A549 (cell line): Measurements from ENCODE around the gene KCNIP4. TPM values are rescaled to one million over a fixed set of nuclear protein-coding genes. Genes with fewer than 3 reads are reported as not detected.

Source experiments
- ATAC-seq, 2 experiments: fragments of 200-7000 bp in 1 of 2; fragments of >200 bp in 1 of 2; cut with Nextera tagmentation in 1 of 2; cut with Tn5 transposase in 1 of 2; 3 replicates each; pipeline versions ENCODE4 v1.8.0 to v1.9.1; 2018 to 2020; ENCODE audit warnings: mild to moderate bottlenecking in 1 of 2, moderate library complexity in 1 of 2
- CTCF ChIA-PET: fragments of 300-600 bp; sonication (Branson Sonifier 250); formaldehyde crosslinking; extraction: SDS; loops from one replicate; lab custom pipeline; 2021; ENCODE audit warnings: antibody characterized with exemption, inconsistent platforms; lab: Yijun Ruan, JAX
- POLR2A ChIA-PET: fragments of 350-600 bp; formaldehyde crosslinking; extraction: SDS; loops from one replicate; lab custom pipeline; 2021; ENCODE audit warnings: antibody characterized with exemption, inconsistent platforms; lab: Yijun Ruan, JAX
- DNase-seq, 2 experiments: peaks; one replicate each; pipeline versions ENCODE4 v3.0.0 to v3.0.0-alpha.2; 2011 to 2016; ENCODE audit warnings: low read depth in 1 of 2, low spot score in 1 of 2
- FAIRE-seq: peaks from 2 replicates; lab custom pipeline; 2011; peaks lifted over from hg19 to GRCh38; lab: Jason Lieb, UNC
- H3K27ac ChIP-seq, 2 experiments: fragments of >200 bp; sonication (Bioruptor Twin); formaldehyde crosslinking; 3 replicates each; pipeline ENCODE4 v1.5.1; 2016 to 2017
- H3K4me1 ChIP-seq: fragments of >200 bp; sonication (Bioruptor Twin); formaldehyde crosslinking; 3 replicates; pipeline ENCODE4 v1.6.1; 2016
- H3K4me2 ChIP-seq: fragments of >200 bp; sonication (Bioruptor Twin); formaldehyde crosslinking; 3 replicates; pipeline ENCODE4 v1.6.1; 2016
- H3K4me3 ChIP-seq: fragments of >200 bp; sonication (Bioruptor Twin); formaldehyde crosslinking; 3 replicates; pipeline ENCODE4 v1.5.1; 2016
- H3K9me3 ChIP-seq: fragments of >200 bp; sonication (Bioruptor Twin); formaldehyde crosslinking; 3 replicates; pipeline ENCODE4 v1.6.1; 2016
- CHD4 ChIP-seq: fragments of 200-600 bp; sonication (generic); IDR thresholded peaks from 2 replicates; pipeline ENCODE4 v1.6.1; 2016; ENCODE audit warnings: antibody characterized with exemption, mild to moderate bottlenecking, borderline replicate concordance
- EHMT2 ChIP-seq: fragments of 200-600 bp; sonication (generic); IDR thresholded peaks from 2 replicates; pipeline ENCODE4 v1.6.1; 2016; ENCODE audit warnings: antibody characterized with exemption, low read depth, mild to moderate bottlenecking, moderate library complexity
- EP300 ChIP-seq, 2 experiments: fragments of >200 bp; sonication (Bioruptor Twin); formaldehyde crosslinking; IDR thresholded peaks; 2 replicates in 1 of 2; 3 replicates in 1 of 2; pipeline ENCODE4 v1.6.1; 2016 to 2017
- FOSB ChIP-seq: fragments of 250-450 bp; sonication (Bioruptor Pico); IDR thresholded peaks from 2 replicates; pipeline ENCODE4 v1.5.0; 2020; ENCODE audit warnings: mild to moderate bottlenecking, moderate library complexity
- GATA3 ChIP-seq: IDR thresholded peaks from 2 replicates; pipeline ENCODE4 v1.6.1; 2012; ENCODE audit warnings: borderline replicate concordance
- HDAC2 ChIP-seq: fragments of 200-600 bp; sonication (generic); IDR thresholded peaks from 2 replicates; pipeline ENCODE4 v1.6.1; 2016
- JUNB ChIP-seq: fragments of >200 bp; sonication (Bioruptor Twin); formaldehyde crosslinking; IDR thresholded peaks from 2 replicates; pipeline ENCODE4 v1.6.1; 2016
- KDM5A ChIP-seq: fragments of 200-600 bp; sonication (generic); IDR thresholded peaks from 2 replicates; pipeline ENCODE4 v1.6.1; 2016; ENCODE audit warnings: antibody characterized with exemption, mild to moderate bottlenecking
- NFE2L2 ChIP-seq: fragments of 150-350 bp; conservative IDR thresholded peaks from 2 replicates; pipeline ENCODE4 v1.6.1; 2014; ENCODE audit warnings: low read length
- NR3C1 ChIP-seq: fragments of >200 bp; sonication (Bioruptor Twin); formaldehyde crosslinking; IDR thresholded peaks from 3 replicates; pipeline ENCODE4 v1.6.1; 2017
- PHF8 ChIP-seq: fragments of 200-600 bp; sonication (generic); IDR thresholded peaks from 2 replicates; pipeline ENCODE4 v1.6.1; 2016; ENCODE audit warnings: low read depth, mild to moderate bottlenecking, antibody characterized with exemption, moderate library complexity, borderline replicate concordance
- POLR2A ChIP-seq: IDR thresholded peaks from 2 replicates; pipeline ENCODE4 v1.6.1; 2012; ENCODE audit warnings: mild to moderate bottlenecking, low read length
- RAD21 ChIP-seq, 2 experiments: fragments of >200 bp in 1 of 2; sonication (Bioruptor Twin) in 1 of 2; formaldehyde crosslinking in 1 of 2; IDR thresholded peaks in 1 of 2; conservative IDR thresholded peaks in 1 of 2; 2 replicates in 1 of 2; 3 replicates in 1 of 2; pipeline ENCODE4 v1.6.1; 2012 to 2018; ENCODE audit warnings: inconsistent platforms in 1 of 2
- RARB ChIP-seq: fragments of 250-450 bp; sonication (Bioruptor Pico); IDR thresholded peaks from 2 replicates; pipeline ENCODE4 v1.8.0; 2021; ENCODE audit warnings: mild to moderate bottlenecking, moderate library complexity
- RNF2 ChIP-seq: fragments of 200-600 bp; sonication (generic); IDR thresholded peaks from 2 replicates; pipeline ENCODE4 v1.6.1; 2016; ENCODE audit warnings: low read depth, mild to moderate bottlenecking, antibody characterized with exemption, moderate library complexity, borderline replicate concordance
- SMC3 ChIP-seq: fragments of >200 bp; sonication (Bioruptor Twin); formaldehyde crosslinking; IDR thresholded peaks from 3 replicates; pipeline ENCODE4 v1.6.1; 2018; ENCODE audit warnings: inconsistent platforms
- SREBF2 ChIP-seq: fragments of 450-650 bp; IDR thresholded peaks from 2 replicates; pipeline ENCODE4 v1.6.1; 2014; ENCODE audit warnings: mild to moderate bottlenecking, moderate library complexity
- ZNF302 ChIP-seq: fragments of 250-450 bp; sonication (Bioruptor Pico); IDR thresholded peaks from 2 replicates; pipeline ENCODE4 v1.9.0; 2021; ENCODE audit warnings: inconsistent platforms, mild to moderate bottlenecking, moderate library complexity
- WGBS: methylation state at CpG from one replicate; pipeline ENCODE4 v1.1.6; 2017; ENCODE audit errors: missing lambda C conversion rate; 5-methylcytosine and 5-hydroxymethylcytosine counted together
- polyA plus RNA-seq, 4 experiments: library from polyadenylated mRNA; depleted of rRNA in 3 of 4; stranded (reverse); fragments of >200 nt; fragmentation: RNase III in 1 of 4; extraction: RNeasy Plus Mini Kit Qiagen cat#74134 plus additional on column Dnase treatment in 1 of 4; gene quantifications; 2 replicates in 3 of 4; 3 replicates in 1 of 4; pipeline ENCODE4 v1.2.3, GENCODE V29; 2011 to 2017
- TF ChIP-seq, protein P1 (sequence below): fragments of 200-600 bp; sonication (generic); IDR thresholded peaks from 2 replicates; pipeline ENCODE4 v1.6.1; 2016; ENCODE audit warnings: antibody characterized with exemption, mild to moderate bottlenecking, moderate library complexity
- TF ChIP-seq, protein P2 (sequence below): IDR thresholded peaks from 2 replicates; pipeline ENCODE4 v1.6.1; 2012
- TF ChIP-seq, protein P3 (sequence below): fragments of 150-350 bp; IDR thresholded peaks from 2 replicates; pipeline ENCODE4 v1.6.1; 2014; ENCODE audit warnings: low read depth, mild to moderate bottlenecking, low read length
- TF ChIP-seq, protein P4 (sequence below): fragments of 250-450 bp; sonication (Bioruptor Pico); IDR thresholded peaks from 2 replicates; pipeline ENCODE4 v1.5.0; 2020; ENCODE audit warnings: low read depth, mild to moderate bottlenecking, moderate library complexity

KCNIP4 gene
- polyA plus RNA-seq, 2 of the 4 experiments (the other 2 are of a cell fraction), result not detected

- TF ChIP-seq, protein P1, sequence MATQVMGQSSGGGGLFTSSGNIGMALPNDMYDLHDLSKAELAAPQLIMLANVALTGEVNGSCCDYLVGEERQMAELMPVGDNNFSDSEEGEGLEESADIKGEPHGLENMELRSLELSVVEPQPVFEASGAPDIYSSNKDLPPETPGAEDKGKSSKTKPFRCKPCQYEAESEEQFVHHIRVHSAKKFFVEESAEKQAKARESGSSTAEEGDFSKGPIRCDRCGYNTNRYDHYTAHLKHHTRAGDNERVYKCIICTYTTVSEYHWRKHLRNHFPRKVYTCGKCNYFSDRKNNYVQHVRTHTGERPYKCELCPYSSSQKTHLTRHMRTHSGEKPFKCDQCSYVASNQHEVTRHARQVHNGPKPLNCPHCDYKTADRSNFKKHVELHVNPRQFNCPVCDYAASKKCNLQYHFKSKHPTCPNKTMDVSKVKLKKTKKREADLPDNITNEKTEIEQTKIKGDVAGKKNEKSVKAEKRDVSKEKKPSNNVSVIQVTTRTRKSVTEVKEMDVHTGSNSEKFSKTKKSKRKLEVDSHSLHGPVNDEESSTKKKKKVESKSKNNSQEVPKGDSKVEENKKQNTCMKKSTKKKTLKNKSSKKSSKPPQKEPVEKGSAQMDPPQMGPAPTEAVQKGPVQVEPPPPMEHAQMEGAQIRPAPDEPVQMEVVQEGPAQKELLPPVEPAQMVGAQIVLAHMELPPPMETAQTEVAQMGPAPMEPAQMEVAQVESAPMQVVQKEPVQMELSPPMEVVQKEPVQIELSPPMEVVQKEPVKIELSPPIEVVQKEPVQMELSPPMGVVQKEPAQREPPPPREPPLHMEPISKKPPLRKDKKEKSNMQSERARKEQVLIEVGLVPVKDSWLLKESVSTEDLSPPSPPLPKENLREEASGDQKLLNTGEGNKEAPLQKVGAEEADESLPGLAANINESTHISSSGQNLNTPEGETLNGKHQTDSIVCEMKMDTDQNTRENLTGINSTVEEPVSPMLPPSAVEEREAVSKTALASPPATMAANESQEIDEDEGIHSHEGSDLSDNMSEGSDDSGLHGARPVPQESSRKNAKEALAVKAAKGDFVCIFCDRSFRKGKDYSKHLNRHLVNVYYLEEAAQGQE, result no peak
- TF ChIP-seq, protein P2, sequence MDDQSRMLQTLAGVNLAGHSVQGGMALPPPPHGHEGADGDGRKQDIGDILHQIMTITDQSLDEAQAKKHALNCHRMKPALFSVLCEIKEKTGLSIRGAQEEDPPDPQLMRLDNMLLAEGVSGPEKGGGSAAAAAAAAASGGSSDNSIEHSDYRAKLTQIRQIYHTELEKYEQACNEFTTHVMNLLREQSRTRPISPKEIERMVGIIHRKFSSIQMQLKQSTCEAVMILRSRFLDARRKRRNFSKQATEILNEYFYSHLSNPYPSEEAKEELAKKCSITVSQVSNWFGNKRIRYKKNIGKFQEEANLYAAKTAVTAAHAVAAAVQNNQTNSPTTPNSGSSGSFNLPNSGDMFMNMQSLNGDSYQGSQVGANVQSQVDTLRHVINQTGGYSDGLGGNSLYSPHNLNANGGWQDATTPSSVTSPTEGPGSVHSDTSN, result no peak
- TF ChIP-seq RARB, result no peak
- TF ChIP-seq EP300 (IDR thresholded peaks at IDR 0.05), result no peak
- TF ChIP-seq, protein P3, sequence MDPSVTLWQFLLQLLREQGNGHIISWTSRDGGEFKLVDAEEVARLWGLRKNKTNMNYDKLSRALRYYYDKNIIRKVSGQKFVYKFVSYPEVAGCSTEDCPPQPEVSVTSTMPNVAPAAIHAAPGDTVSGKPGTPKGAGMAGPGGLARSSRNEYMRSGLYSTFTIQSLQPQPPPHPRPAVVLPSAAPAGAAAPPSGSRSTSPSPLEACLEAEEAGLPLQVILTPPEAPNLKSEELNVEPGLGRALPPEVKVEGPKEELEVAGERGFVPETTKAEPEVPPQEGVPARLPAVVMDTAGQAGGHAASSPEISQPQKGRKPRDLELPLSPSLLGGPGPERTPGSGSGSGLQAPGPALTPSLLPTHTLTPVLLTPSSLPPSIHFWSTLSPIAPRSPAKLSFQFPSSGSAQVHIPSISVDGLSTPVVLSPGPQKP, result no peak
- TF ChIP-seq JUNB, result no peak
- TF ChIP-seq CHD4, result no peak
Observed at GRCh38 chr4:20984576-20984836, 964.1 kb downstream of the KCNIP4 start (continued).

DNA sequence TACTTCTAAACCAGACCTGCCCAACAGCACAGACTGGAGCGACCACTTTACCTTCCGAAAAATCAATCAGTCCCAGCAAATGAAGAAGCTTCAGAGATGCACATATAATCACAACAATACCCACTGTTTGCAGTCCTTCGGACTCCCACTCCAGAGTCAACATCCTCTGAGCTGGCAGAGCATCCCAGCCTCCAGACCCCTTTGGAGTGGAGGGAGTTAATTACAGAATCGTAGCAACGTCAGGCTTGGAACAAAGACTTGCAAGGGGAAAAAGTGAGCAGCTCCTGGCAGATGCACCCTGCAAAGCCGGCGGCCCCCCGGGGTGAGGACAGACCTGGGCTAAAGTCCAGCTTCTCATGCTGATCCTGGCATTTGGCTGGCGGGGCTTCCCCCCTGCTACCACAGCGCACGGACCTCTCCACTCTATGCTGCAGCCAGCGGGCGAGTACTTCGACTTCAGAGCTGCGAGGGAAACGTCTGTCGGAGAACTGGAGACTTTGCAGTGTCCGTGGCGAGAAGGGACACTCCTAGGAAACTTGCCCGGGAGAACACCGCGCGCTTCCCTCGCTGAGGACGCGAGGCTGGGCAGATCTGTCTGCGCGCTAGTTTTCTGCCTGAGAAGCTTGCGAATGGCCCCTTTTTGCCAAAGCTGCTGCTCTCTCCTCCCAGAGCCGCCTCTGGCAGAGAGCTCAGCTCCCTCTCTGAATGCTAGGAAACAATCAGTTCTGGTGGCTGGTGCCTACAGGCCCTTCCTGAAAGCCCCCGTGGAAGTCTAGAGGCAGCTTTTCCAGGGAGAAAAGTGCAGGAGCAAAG is 964.6 kb downstream of the KCNIP4 start:
- CTCF ChIA-PET, result interaction anchor here (1.1 kb wide), 1 partner anchor 12 kb away, joined by 3 read pairs; no protein-coding TSS in a partner anchor
- POLR2A ChIA-PET, result no interaction called here
- no peak overlapping the region for H3K4me2 ChIP-seq

DNA sequence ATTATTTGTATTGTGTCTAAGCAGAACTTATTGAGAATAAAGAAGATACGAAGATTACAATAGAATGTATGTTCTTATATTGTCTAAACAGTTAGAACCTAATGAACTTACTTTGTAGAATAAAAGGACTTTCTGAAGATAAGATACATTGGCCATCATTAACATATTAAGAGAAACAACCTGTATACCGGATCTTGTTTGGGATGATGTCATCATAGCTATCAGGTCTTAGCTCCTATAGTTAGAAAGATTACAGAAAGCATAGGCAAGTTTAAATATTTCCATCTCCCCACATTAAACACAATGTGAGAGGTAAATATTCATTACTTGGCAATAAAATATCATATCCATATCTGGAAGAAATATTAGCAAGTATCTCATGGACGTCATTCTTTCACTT is 966.0 kb downstream of the KCNIP4 start:
- Histone ChIP-seq H3K27ac (no peak overlapping the region), H3K4me2 (no peak overlapping the region), H3K4me1 (no peaks in the 10 kb centered on the region)
- WGBS, result 3% methylated on average over 3 of the region's 3 CpGs
- POLR2A ChIA-PET, result no interaction called here
- TF ChIP-seq FOSB (CRISPR knock-in tag) (no peak), PHF8 (no peak), NR3C1 (no peak), NFE2L2 (no peak), RAD21 (conservative IDR thresholded peaks at IDR 0.05 in 1 of 2, IDR thresholded peaks at IDR 0.05 in 1 of 2) (no peak), POLR2A (no peak)
- TF ChIP-seq, all 56 proteins: peak for 0
- ATAC-seq (no peak), DNase-seq (no peak), FAIRE-seq (no peak)
- no peak overlapping the region for H3K4me3 ChIP-seq
- CTCF ChIA-PET, result no interaction called here
- H3K9me3 ChIP-seq, result no peaks in the 10 kb centered on the region

More for the DNA sequence above, 964.6 kb downstream of the KCNIP4 start:
- DNase-seq (no peak), FAIRE-seq (no peak), ATAC-seq (no peak)
- Histone ChIP-seq H3K27ac (no peak overlapping the region), H3K4me3 (no peak overlapping the region), H3K9me3 (no peaks in the 10 kb centered on the region), H3K4me1 (no peaks in the 10 kb centered on the region)
- no peak for TF ChIP-seq EHMT2
- no peak for TF ChIP-seq HDAC2
- WGBS, result 0% methylated on average over 8 of the region's 31 CpGs

DNA sequence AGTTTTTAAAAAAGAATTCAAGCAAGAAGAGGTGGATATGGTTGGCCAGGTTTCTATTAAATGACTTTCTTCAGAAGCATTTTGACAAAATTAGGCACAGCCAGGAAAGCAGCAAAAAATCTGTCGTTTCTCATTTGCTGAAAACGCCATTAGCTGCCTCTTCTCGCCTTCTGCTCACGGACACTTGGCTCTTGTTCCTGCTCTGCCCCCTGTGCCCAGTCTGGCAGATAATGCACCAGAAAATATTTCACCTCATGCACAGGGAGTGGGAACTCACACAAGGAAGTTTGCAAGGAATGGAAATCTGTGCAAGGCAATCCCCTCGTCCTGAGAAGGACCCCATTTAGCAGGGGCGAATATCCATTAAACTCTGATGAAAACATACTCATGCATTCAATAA is 988.3 kb downstream of the KCNIP4 start:
- Histone ChIP-seq H3K27ac (no peak overlapping the region), H3K4me1 (no peaks in the 10 kb centered on the region), H3K4me2 (no peak overlapping the region), H3K4me3 (no peak overlapping the region), H3K9me3 (no peaks in the 10 kb centered on the region)
- POLR2A ChIA-PET, result no interaction called here
- CTCF ChIA-PET, result no interaction called here
- 0% methylated on average over 6 of the region's 6 CpGs for WGBS
- ATAC-seq, result no peak
- TF ChIP-seq RNF2 (no peak), FOSB (CRISPR knock-in tag) (no peak), ZNF302 (CRISPR knock-in tag) (no peak), SMC3 (no peak), KDM5A (no peak), SREBF2 (no peak), GATA3 (no peak), CHD4 (no peak), NR3C1 (no peak)
- TF ChIP-seq, protein P3, result no peak
- TF ChIP-seq, protein P4, sequence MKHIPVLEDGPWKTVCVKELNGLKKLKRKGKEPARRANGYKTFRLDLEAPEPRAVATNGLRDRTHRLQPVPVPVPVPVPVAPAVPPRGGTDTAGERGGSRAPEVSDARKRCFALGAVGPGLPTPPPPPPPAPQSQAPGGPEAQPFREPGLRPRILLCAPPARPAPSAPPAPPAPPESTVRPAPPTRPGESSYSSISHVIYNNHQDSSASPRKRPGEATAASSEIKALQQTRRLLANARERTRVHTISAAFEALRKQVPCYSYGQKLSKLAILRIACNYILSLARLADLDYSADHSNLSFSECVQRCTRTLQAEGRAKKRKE (CRISPR knock-in tag), result no peak
- DNase-seq, result no peak
- no peak for FAIRE-seq
